ENCODE data around the gene RPS6KB2. TPM values are rescaled to one million over a fixed set of nuclear protein-coding genes. Genes with fewer than 3 reads are reported as not detected.

The RPS6KB2 gene
- total RNA-seq, 1 experiment from 2014 or later: 49.8 TPM

DNA sequence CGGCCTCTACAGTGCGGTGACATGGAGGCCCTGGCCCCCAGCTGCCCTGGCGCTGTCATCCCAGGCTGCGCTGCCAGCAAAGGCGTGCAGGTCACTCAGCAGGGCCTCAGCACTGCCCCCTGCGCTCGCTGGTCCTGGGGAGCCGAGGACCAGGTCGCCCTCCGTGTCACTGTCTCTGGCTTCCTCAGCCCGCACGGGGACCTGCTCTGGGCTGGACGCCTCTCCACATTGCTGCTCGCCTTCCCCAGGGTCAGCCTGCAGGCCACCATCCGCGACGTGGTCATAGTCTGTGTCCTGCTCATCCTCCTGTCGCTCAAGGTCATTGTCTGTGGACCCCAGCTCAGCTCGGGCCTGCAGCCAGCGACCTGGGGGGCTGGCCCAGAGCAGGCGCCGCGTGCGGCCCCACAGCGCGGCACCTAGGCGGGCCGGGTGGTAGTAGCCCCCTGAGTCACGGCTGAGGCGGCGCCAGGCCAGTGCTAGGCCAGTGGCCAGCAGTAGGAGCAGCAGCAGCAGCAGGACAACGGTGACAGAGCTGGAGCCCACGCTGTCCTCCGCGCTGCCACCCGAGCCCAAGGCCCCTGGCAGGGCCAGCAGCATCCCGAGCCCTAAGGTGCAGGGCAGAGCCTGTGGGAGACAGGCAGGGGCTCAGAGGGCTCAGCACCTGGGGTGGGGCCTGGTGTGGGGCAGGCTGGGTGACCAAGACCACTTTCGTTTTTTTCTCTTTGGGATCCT lies 7.6 kb downstream of the RPS6KB2 start:
- no peak for TF ChIP-seq CTCF (IDR thresholded peaks at IDR 0.05; ENCODE audit: unreplicated experiment)
- DNase-seq (ENCODE audit: unreplicated experiment): no peak
- H3K4me1 Mint-ChIP-seq (ENCODE audit: insufficient read depth, unreplicated experiment): peaks cover 8% of the 10 kb centered on the region
- ChIA-PET CTCF (no interaction called here), POLR2A (interaction anchor here (0.6 kb wide), 2 partner anchors 19 to 157 kb away, joined by 3 read pairs; partner anchors contain the start of gene CABP4)
- H3K9me3 Mint-ChIP-seq (ENCODE audit: unreplicated experiment): no peaks in the 10 kb centered on the region
- BruUV-seq (replicated peaks): no TSS peak
- intact Hi-C loops (cut with micrococcal nuclease): no loop called here
- H3K27ac Mint-ChIP-seq (ENCODE audit: low read depth, unreplicated experiment): peak overlapping the region; percentile 23
- H3K36me3 Mint-ChIP-seq (ENCODE audit: insufficient read depth, unreplicated experiment): peaks cover 57% of the 10 kb centered on the region
- no peaks in the 10 kb centered on the region for H3K27me3 Mint-ChIP-seq (ENCODE audit: insufficient read depth, unreplicated experiment)
- H3K4me3 Mint-ChIP-seq (ENCODE audit: unreplicated experiment): no peak overlapping the region

GRCh38 chr11:67436459-67437081 lies 8.3 kb downstream of the RPS6KB2 start:
- Mint-ChIP-seq H3K27ac (ENCODE audit: low read depth, unreplicated experiment) (no peak overlapping the region), H3K27me3 (ENCODE audit: insufficient read depth, unreplicated experiment) (no peaks in the 10 kb centered on the region), H3K4me3 (ENCODE audit: unreplicated experiment) (no peak overlapping the region), H3K9me3 (ENCODE audit: unreplicated experiment) (no peaks in the 10 kb centered on the region), H3K36me3 (ENCODE audit: insufficient read depth, unreplicated experiment) (peaks cover 53% of the 10 kb centered on the region), H3K4me1 (ENCODE audit: insufficient read depth, unreplicated experiment) (peaks cover 8% of the 10 kb centered on the region)
- no TSS peak for BruUV-seq (replicated peaks)
- TF ChIP-seq CTCF (IDR thresholded peaks at IDR 0.05; ENCODE audit: unreplicated experiment): no peak
- intact Hi-C loops (cut with micrococcal nuclease): no loop called here
- ChIA-PET CTCF (no interaction called here), POLR2A (interaction anchor here (0.6 to 1.5 kb wide), 4 partner anchors 8 to 156 kb away, joined by 3 to 5 read pairs (median 3); partner anchors contain the start of genes CABP4 and RPS6KB2)
- DNase-seq (ENCODE audit: unreplicated experiment): no peak

DNA sequence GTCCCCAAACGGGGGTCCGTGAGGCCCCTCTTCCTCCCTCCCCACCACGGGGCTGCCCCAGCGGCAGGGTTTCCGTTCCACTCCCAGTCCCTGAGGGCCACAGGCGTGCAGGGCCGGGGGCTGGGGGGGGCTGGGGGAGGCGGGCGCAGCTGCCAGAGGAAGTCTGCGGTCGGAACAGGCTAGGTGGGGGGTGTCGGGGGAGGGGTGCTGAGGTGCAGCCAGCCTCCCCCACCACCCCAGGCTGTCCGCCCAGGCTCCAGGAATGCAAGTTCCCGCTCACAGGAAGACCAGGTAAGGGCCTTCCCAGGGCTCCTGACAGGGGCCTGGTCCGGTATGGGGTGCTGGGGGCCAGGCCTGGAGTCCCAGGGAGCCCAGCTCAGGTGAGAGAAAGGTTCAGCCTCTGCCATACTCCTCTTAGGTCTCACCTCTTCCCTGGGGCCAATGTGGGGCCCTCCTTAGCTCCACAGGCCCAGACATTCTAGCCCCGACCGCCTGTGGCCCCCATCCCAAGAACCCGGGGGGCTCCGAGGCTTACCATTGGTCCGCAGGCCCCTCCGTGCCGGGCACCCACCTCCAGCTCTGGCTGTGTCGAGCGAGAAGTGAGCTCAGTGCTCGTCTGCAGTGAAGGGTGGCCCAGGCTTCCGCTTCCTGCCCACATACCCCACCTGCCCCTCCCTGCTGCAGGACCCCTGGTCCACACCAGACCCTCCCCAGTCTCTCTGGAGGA lies 9.0 kb downstream of the RPS6KB2 start, which contains the start of gene PTPRCAP:
TSS of gene PTPRCAP (minus strand) at position 601 of the 727 bp plus-strand sequence. CDS start at position 538, 63 bp downstream.
- no peak for TF ChIP-seq CTCF (IDR thresholded peaks at IDR 0.05; ENCODE audit: unreplicated experiment)
- H3K9me3 Mint-ChIP-seq (ENCODE audit: unreplicated experiment): no peaks in the 10 kb centered on the region
- ChIA-PET CTCF (interaction anchor here (0.7 kb wide), 1 partner anchor 8 kb away, joined by 3 read pairs; no protein-coding TSS in a partner anchor), POLR2A (interaction anchor here (1.0 to 1.5 kb wide), 3 partner anchors 9 to 36 kb away, joined by 3 to 5 read pairs (median 3); partner anchors contain the start of genes PPP1CA and RPS6KB2)
- intact Hi-C loops (cut with micrococcal nuclease): no loop called here
- no peak within 1 kb of the TSS for H3K4me3 Mint-ChIP-seq (ENCODE audit: unreplicated experiment)
- H3K4me1 Mint-ChIP-seq (ENCODE audit: insufficient read depth, unreplicated experiment): peaks cover 8% of the 10 kb centered on the region
- no peak within 1 kb of the TSS for H3K27ac Mint-ChIP-seq (ENCODE audit: low read depth, unreplicated experiment)
- no peak for DNase-seq (ENCODE audit: unreplicated experiment)
- H3K36me3 Mint-ChIP-seq (ENCODE audit: insufficient read depth, unreplicated experiment): peaks cover 46% of the 10 kb centered on the region
- H3K27me3 Mint-ChIP-seq (ENCODE audit: insufficient read depth, unreplicated experiment): no peaks in the 10 kb centered on the region
- BruUV-seq (replicated peaks): no TSS peak

DNA sequence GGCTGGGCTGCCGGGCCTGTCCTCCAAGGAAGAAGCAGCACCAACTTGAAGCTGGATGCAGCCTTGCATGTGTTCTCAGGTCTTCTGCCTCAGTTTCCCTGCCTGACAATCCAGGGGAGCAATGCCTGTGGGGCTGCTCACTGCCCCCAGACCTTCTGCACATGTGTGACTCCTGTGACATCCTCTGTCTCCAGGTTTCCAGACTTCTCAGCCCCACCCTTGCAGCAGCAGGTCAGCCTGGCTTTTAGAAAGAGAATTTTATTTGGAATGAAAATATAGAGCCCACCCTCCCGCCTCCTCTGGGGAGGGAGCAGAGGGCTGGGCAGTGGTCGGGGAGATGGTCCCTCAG lies 9.5 kb downstream of the RPS6KB2 start:
- POLR2A ChIA-PET: interaction anchor here (0.6 to 1.5 kb wide), 3 partner anchors 9 to 40 kb away, joined by 3 to 5 read pairs (median 3); partner anchors contain the start of genes PPP1CA and RPS6KB2
- Mint-ChIP-seq H3K4me1 (ENCODE audit: insufficient read depth, unreplicated experiment) (peaks cover 8% of the 10 kb centered on the region), H3K27ac (ENCODE audit: low read depth, unreplicated experiment) (no peak overlapping the region), H3K9me3 (ENCODE audit: unreplicated experiment) (no peaks in the 10 kb centered on the region), H3K36me3 (ENCODE audit: insufficient read depth, unreplicated experiment) (peaks cover 44% of the 10 kb centered on the region), H3K27me3 (ENCODE audit: insufficient read depth, unreplicated experiment) (no peaks in the 10 kb centered on the region), H3K4me3 (ENCODE audit: unreplicated experiment) (no peak overlapping the region)
- CTCF ChIA-PET: interaction anchor here (0.7 kb wide), 1 partner anchor 9 kb away, joined by 3 read pairs; no protein-coding TSS in a partner anchor
- no peak for TF ChIP-seq CTCF (IDR thresholded peaks at IDR 0.05; ENCODE audit: unreplicated experiment)
- DNase-seq (ENCODE audit: unreplicated experiment): no peak
- intact Hi-C loops (cut with micrococcal nuclease): no loop called here
- BruUV-seq (replicated peaks): no TSS peak

Data from MCF 10A (cell line).